HepG2 (cell line): ENCODE data around the gene COL8A2.

Source experiments
- BRCA1 ChIP-seq: sonication (generic); formaldehyde crosslinking; IDR thresholded peaks from 2 replicates; pipeline ENCODE4 v1.4.0; 2020; ENCODE audit warnings: missing genetic modification reagents
- CTCF ChIP-seq: sonication (generic); formaldehyde crosslinking; IDR thresholded peaks from 2 replicates; pipeline ENCODE4 v1.5.0; 2020; ENCODE audit warnings: mild to moderate bottlenecking, missing genetic modification reagents, moderate library complexity
- ESRRA ChIP-seq: sonication (generic); formaldehyde crosslinking; IDR thresholded peaks from 2 replicates; pipeline ENCODE4 v1.5.1; 2020; ENCODE audit warnings: mild to moderate bottlenecking, low read depth, missing genetic modification reagents
- HMG20A ChIP-seq: IDR thresholded peaks from 2 replicates; pipeline ENCODE4 v1.6.1; 2016; ENCODE audit warnings: borderline replicate concordance
- MAX ChIP-seq: IDR thresholded peaks from 2 replicates; pipeline ENCODE4 v1.6.1; 2012; ENCODE audit warnings: inconsistent platforms
- MTA1 ChIP-seq: sonication (generic); formaldehyde crosslinking; IDR thresholded peaks from 2 replicates; pipeline ENCODE4 v1.4.0; 2020; ENCODE audit warnings: missing genetic modification reagents, mild to moderate bottlenecking, borderline replicate concordance
- POLR2A ChIP-seq, 2 experiments: IDR thresholded peaks; 2 replicates each; pipeline ENCODE4 v1.6.1; 2011; ENCODE audit warnings: low read depth in 2 of 2, low read length in 2 of 2, mild to moderate bottlenecking in 1 of 2, moderate library complexity in 1 of 2; ENCODE audit not compliant: insufficient read depth in 1 of 2
- RAD21 ChIP-seq: fragments of 450-650 bp; formaldehyde crosslinking; IDR thresholded peaks from 2 replicates; pipeline ENCODE4 v1.5.0; 2020; ENCODE audit warnings: mild to moderate bottlenecking
- RAD51 ChIP-seq: fragments of 450-650 bp; IDR thresholded peaks from 2 replicates; pipeline ENCODE4 v1.6.1; 2016; ENCODE audit warnings: borderline replicate concordance
- UBTF ChIP-seq: sonication (generic); formaldehyde crosslinking; IDR thresholded peaks from 2 replicates; pipeline ENCODE4 v1.4.0; 2020; ENCODE audit warnings: mild to moderate bottlenecking, missing genetic modification reagents
- ZBTB3 ChIP-seq: sonication (generic); formaldehyde crosslinking; IDR thresholded peaks from 2 replicates; pipeline ENCODE4 v1.4.0; 2020; ENCODE audit warnings: low read depth, mild to moderate bottlenecking, moderate library complexity, missing genetic modification reagents, borderline replicate concordance
- ZNF530 ChIP-seq: sonication (generic); formaldehyde crosslinking; IDR thresholded peaks from 2 replicates; pipeline ENCODE4 v1.5.0; 2020; ENCODE audit warnings: low read depth, mild to moderate bottlenecking, missing genetic modification reagents

GRCh38 chr1:36123356-36123755 is 1.7 kb downstream of the COL8A2 start:
- TF ChIP-seq RAD21 (CRISPR knock-in tag) (no peak), ESRRA (CRISPR knock-in tag) (no peak), POLR2A (IDR thresholded peaks at IDR 0.05; ENCODE audit: insufficient read depth in 1 of 2, low read depth in 2 of 2, low read length in 2 of 2) (no peak), ZNF530 (no peak), BRCA1 (CRISPR knock-in tag) (no peak), ZBTB3 (CRISPR knock-in tag) (no peak), RAD51 (no peak), HMG20A (CRISPR knock-in tag) (no peak), MTA1 (CRISPR knock-in tag) (no peak), CTCF (CRISPR knock-in tag) (no peak), UBTF (CRISPR knock-in tag) (no peak), MAX (no peak)
